Measurements from ENCODE around the gene MPZL2.

DNA sequence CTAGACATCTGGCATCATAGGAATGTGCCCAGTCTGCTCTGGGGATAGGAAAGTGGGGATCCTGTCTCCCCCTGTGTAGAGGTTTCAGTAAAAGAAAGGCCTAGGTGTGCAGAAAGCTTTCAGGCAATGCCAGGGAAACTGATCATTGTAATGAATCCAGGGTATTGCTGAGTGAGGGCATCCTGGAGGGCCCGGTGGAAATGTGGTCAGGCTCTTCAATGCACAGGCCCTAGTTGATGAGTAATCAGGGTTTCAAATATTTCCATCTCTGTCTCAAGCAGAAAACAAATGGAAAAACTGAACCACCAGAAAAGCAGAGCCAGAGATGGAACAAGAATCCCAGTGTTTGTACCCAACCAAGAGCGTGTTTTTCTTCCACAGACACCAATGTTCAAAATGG, 42.5 kb upstream of the MPZL2 start:
- TF ChIP-seq FOSL2 (IDR thresholded peaks at IDR 0.05; ENCODE audit: borderline replicate concordance, low read depth) = no peak
- no peak for TF ChIP-seq CTCF (IDR thresholded peaks at IDR 0.05)
- TF ChIP-seq MAX (IDR thresholded peaks at IDR 0.05; ENCODE audit: low read depth) = no peak
- TF ChIP-seq YY1 (IDR thresholded peaks at IDR 0.05; ENCODE audit: low read depth) = no peak

All from SK-N-SH (cell line).